OCI-LY7 (cell line): Measurements from ENCODE around the gene FCGR3B.
"Not testable (repeated sequence)": the region's sequence is repeated elsewhere in the genome, so short reads cannot be mapped to it uniquely, and the experiment has no call there.

Experiments
- CTCF ChIP-seq: fragments of 200-600 bp; sonication (generic); conservative IDR thresholded peaks from 2 replicates; pipeline ENCODE4 v1.5.1; 2014; ENCODE audit warnings: mild to moderate bottlenecking, antibody characterized with exemption, low read length, moderate library complexity, mixed read lengths
- EZH2phosphoT487 ChIP-seq: fragments of 200-600 bp; sonication (generic); IDR thresholded peaks from 2 replicates; pipeline ENCODE4 v1.6.1; 2018; ENCODE audit warnings: low read depth, borderline replicate concordance, mild to moderate bottlenecking, mixed run types, antibody characterized with exemption, low read length, moderate library complexity, mixed read lengths

- not testable (repeated sequence) for TF ChIP-seq CTCF, EZH2phosphoT487
Measured at GRCh38 chr1:161595173-161595572, 35.8 kb downstream of the FCGR3B start.
